Stimulated activated CD4-positive, alpha-beta T cell treated with anti-CD3 and anti-CD28 coated beads, TNF-alpha, amount 100 ng/mL, for 1 hour (primary cell): ENCODE data around the gene P3H3.
A peak's percentile ranks its signal among the peaks of the same experiment; 100 is the strongest.

Source experiments
- DNase-seq, 3 donors: peaks; one replicate each; pipeline ENCODE4 v3.0.0-alpha.2; 2020; ENCODE audit warnings: low read depth in 3 of 3, low spot score in 1 of 3

Gene P3H3

DNA sequence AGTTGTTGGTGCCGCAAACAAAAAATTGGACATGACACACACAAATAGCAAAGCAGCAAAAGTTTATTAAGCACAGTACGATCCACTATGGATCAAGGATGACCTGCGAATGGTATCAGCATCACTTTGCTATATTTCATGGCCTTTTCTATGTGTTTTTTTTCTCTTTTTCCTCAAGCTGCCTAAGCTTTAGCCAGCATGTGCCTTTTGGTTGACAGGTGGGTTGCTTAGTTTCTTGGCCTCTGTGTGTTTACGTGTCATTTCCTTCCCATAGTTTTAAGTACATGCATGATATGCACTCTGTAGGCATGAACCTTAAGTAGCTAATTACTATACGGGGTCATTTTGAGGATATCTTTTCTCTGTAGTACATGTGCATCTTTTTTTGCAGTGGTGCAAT, 29.1 kb upstream of the P3H3 start:
- DNase-seq, result no peak

DNA sequence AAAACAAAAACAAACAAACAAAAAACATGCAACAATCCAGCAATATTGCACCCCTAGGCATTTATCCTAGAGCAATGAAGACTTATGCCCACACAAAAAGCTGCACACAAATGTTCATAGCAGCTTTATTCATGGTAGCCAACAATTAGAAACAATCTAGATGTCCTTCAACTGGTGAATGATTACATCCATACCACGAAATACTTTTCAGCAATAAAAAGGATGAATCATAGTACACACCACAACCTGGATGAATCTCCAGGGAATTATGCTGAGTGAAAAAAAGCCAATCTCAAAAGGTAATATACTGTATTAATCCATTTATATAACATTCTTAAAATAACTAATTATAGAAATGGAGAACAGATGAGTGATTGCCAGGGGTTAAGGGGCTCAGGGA, 21.0 kb upstream of the P3H3 start:
- DNase-seq, result no peak

DNA sequence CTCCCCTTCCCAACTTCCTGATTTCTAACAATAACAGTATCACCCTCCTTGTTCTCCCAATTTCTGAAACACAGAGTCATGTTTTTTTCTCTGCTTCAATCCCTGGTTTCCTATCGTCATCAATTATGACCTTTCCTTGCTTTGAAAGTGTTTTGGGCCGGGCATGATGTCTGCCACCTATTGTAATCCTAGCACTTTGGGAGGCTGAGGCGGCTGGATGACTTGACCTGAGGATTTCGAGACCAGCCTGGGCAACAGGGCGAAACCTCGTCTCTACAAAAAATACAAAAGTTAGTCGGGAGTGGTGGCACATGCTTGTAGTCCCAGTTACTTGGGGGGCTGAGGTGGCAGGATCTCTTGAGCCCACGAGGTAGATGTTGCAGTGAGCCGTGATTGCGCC, 19.2 kb upstream of the P3H3 start:
- DNase-seq, result no peak

DNA sequence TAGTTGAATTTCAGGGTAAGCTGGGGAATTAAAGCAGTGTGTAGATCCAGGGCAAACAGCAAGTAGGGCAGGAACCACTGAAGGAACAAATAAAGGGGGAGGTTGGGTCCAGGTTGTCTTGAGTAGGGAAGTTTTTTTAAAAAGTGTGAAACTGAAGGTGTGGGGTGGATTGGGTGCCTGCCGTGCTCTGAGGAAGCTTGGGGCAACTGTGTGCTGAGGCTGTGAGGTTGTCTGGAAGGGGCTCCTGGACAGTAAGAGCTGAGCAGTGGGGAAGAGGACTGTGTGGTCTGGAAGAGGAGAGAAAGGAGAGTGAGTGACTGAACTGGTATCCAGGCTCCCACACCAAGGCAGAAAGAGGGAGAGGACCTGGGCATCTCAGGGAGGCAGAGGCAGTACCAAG, 17.4 kb upstream of the P3H3 start:
- no peak for DNase-seq

DNA sequence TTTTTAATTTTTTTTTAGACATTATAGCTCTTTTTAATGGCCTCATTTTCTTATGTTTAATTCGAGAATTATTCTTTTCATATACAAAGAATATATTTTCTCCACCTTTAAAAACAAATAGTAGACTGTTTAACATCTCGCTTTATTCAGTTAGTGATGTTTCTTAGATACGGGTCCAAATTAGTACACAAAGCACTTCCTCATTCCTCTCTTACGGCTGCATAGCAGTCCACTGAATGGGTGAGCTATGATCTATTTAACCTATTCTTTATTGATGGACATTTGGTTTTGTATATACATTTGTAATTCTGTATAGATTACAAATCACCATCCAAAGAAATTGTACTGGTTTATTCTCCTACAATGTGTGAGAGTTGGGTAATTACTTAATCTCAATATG, 14.8 kb upstream of the P3H3 start:
- DNase-seq, result no peak

DNA sequence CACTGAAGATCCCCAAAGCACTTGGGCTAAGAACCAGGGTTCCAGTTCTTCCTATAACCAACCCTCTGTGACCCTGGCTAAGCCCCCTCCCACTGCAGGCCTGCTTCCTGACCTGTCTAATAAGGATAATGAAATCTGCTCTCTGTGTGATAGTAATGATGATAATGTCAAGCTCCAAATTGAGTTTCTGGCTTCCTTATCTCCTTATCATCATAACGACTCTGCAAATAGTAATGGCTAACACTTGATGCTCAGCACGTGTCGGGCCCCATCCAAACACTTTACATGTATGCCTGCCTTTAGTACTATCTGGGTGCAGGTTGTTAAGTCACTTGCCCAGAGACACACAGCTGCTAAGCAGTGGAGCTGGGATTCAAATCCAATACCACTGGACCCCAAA, 11.6 kb upstream of the P3H3 start:
- no peak for DNase-seq

DNA sequence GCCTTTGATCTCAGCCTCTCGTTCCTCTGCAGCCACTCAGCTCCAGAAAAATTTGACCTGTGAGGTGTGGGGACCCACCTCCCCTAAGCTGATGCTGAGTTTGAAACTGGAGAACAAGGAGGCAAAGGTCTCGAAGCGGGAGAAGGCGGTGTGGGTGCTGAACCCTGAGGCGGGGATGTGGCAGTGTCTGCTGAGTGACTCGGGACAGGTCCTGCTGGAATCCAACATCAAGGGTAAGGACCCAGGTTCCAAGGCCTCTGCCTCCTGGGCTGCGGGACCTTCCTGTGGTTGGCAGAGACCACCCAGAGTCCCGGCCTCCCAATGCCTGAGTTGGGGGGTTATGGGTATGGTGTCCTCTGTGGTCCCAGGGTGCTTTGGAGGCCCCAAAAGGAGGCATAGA, 11.1 kb upstream of the P3H3 start:
- DNase-seq, result no peak

DNA sequence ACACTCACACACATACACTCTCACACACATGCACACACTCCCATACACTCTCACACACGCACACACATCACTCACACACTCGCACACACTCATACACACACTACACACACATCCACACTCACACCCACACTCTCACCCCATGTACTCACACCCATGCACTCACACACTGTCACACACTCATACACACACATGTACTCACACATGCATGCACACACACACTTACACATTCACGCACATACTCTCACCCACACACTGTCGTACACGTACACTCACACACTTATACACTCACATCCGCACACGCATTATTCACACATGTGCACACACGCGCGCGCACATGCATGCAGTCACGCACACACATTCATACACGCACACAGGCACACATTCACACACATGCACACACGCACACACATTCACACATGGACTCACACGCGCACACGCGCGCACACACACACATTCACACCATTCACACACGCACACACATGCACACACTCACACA, 10.5 kb upstream of the P3H3 start:
- no peak for DNase-seq

DNA sequence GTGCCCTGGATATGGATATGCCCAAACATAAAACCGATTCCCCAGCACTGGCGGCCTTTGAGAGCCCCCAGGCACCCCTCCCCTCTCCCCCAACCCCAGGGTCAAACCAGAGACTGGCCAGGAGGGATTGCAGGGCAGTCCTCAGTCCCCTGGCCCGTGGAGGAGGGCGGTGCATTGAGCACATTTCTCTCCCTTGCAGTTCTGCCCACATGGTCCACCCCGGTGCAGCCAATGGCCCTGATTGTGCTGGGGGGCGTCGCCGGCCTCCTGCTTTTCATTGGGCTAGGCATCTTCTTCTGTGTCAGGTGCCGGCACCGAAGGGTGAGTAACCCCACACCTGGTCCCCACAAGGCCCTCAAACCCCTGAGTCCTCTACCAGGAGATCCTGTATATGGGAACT, 10.0 kb upstream of the P3H3 start:
- DNase-seq, result no peak

DNA sequence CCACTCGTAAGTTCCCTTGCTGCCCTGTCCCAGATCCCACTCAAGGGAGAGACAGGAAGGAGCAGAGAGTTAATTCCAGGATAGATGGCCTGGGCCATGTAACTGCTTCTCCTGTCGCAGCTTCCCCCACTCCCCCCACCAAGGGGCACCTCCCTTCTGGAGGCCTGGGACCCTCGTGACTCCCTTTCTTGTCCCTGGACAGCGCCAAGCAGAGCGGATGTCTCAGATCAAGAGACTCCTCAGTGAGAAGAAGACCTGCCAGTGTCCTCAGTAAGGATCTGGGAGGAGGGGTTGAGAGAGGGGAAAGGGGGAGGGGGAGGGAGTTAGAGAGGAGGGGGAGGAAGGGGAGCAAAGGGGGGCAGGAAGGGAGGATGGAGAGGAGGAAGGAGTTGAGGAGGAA, 9.6 kb upstream of the P3H3 start:
- no peak for DNase-seq

DNA sequence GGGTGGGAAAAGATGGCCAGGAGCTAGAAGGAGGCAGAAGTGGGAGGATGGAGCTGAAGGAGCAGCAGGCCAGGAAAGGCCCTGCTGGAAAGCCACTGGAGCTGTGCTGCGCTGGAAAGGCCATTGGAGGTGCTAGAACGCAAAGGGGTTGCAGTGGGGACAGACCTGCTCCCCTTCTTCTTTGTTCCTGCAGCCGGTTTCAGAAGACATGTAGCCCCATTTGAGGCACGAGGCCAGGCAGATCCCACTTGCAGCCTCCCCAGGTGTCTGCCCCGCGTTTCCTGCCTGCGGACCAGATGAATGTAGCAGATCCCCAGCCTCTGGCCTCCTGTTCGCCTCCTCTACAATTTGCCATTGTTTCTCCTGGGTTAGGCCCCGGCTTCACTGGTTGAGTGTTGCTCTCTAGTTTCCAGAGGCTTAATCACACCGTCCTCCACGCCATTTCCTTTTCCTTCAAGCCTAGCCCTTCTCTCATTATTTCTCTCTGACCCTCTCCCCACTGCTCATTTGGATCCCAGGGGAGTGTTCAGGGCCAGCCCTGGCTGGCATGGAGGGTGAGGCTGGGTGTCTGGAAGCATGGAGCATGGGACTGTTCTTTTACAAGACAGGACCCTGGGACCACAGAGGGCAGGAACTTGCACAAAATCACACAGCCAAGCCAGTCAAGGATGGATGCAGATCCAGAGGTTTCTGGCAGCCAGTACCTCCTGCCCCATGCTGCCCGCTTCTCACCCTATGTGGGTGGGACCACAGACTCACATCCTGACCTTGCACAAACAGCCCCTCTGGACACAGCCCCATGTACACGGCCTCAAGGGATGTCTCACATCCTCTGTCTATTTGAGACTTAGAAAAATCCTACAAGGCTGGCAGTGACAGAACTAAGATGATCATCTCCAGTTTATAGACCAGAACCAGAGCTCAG, 8.8 kb upstream of the P3H3 start:
- DNase-seq, result no peak

DNA sequence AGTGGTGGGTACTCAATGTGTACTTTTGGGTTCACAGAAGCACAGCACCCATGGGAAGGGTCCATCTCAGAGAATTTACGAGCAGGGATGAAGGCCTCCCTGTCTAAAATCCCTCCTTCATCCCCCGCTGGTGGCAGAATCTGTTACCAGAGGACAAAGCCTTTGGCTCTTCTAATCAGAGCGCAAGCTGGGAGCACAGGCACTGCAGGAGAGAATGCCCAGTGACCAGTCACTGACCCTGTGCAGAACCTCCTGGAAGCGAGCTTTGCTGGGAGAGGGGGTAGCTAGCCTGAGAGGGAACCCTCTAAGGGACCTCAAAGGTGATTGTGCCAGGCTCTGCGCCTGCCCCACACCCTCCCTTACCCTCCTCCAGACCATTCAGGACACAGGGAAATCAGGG, 8.0 kb upstream of the P3H3 start:
- DNase-seq, result no peak

DNA sequence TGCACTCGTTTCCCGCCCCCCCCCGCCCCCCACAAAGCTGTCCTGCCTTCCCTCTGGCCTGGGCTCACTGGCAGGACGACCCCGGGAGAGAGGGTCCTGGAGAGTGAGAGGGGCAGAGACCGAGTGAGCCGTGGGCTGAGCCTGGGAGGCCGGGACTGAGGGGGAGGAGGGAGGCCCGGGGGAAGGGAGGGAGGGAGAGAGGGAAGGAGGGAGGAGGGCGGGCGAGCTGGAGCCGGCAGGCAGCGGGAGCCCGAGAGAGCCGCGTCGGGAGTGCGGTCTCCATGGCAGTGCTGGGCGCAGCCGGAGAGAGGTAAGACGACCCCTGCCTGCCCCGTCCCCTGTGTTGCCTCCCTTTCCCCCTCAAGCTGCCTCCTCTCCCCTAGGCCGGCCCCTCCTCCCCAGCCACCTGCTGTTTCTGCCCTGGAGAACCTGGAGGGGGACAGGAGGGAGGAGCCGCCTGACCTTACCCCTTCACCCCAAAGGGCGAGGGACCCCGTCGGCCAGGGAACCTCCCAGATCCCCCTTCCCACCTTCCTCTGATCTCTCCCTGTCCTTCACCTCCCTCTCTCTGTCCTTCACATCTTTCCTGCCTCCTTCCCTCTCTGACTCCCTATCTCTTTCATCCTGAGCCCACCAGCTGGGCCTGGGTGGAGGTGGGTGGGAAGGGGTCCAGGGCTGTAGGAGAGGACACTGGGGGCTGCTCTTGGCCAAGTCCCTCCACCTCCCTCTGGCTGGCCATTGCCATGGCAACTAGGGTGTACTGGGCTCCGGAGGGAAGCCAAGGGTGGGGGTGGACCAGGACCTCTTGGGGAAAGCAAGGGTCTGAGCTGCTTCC, 6.4 kb upstream of the P3H3 start, which contains the start of gene GPR162:
Gene GPR162, plus strand, starts transcription at position 231 of the 835 bp plus-strand sequence. CDS start 2,078 bp downstream, outside the sequence.
- no peak for DNase-seq

DNA sequence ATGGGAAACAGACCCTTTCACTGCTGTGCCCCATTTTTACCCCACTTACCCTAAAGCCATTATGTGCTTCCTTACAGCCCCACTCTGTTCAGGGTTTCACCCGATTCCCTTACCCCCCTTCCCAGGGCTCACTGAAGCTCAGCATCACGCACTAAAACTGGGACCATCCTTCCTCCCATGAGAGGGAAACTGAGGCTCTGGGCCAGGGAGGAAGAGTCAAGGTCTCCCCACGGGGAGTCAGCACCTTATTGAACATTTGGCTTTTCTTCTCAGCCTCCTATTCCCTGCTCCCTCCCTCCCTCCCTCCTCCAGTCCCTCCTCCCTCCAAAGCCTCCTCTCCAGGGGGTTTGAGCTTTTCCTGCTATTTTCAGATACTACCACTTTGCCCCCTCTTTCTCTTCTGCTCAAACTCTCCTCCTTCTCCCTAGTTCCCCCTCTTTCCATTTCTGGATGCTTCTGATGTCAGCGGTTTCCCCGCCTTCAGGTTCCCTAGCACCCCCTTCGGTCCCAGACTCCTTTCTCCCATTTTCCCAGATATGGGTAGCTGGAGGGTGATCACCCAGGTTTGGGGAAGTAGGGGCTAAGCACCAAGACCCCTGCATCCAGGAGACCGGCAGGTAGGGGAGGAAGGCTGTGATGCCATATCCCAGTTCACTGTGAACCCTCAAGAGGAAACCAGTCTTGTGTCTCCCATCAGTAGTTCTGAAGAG, 5.6 kb upstream of the P3H3 start:
- DNase-seq, result no peak

DNA sequence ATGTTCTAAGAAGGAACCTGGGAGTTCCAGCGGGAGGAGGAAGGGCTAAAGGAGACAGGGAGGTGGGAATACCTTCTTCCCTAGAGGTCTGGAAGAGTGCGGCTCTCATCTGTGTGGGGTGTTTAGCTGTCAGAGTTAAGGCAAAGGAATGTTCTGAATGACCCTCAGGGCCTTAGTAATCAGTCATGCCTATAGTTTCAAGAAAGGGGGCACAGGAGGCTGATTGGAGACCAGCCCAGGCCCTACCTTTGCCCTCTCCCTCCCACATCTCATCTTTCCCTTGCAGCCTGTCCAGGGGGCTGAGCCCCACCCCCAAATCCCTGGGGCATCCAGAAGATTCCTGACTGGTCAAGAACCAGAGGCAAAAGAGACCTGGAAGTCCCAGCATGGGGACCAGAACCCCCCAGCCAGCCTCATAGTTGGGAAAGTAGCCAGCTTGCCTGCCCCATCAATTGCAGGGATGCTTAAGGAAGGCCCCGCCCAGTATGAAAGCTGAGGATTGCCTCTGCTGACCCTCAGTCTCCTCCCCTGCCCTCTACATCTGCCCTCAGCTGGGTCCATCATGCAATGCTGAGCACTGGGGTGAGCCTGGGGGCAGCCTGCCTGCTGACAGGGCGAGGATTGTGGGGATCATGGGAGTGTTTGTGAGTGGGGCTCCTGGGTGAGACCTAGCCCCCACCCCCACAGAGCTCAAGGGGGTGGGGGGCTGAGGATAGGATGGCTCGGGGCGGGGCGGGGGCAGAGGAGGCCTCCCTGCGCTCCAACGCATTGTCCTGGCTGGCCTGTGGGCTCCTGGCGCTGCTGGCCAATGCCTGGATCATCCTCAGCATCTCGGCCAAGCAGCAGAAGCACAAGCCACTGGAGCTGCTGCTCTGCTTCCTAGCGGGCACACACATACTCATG, 4.8 kb upstream of the P3H3 start:
- no peak for DNase-seq

DNA sequence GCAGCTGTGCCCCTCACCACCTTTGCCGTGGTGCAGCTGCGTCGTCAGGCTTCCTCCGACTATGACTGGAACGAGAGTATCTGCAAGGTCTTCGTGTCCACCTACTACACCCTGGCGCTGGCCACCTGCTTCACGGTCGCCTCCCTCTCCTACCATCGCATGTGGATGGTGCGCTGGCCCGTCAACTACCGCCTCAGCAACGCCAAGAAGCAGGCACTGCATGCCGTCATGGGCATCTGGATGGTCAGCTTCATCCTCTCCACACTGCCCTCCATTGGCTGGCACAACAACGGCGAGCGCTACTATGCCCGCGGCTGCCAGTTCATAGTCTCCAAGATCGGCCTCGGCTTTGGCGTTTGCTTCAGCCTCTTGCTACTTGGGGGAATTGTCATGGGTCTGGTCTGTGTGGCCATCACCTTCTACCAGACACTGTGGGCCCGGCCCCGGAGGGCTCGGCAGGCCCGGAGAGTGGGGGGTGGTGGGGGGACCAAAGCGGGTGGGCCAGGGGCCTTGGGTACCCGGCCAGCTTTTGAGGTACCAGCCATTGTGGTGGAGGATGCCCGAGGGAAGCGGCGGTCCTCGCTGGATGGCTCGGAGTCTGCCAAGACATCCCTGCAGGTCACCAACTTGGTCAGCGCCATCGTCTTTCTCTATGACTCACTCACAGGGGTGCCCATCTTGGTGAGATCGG, 4.0 kb upstream of the P3H3 start:
- DNase-seq, result no peak

DNA sequence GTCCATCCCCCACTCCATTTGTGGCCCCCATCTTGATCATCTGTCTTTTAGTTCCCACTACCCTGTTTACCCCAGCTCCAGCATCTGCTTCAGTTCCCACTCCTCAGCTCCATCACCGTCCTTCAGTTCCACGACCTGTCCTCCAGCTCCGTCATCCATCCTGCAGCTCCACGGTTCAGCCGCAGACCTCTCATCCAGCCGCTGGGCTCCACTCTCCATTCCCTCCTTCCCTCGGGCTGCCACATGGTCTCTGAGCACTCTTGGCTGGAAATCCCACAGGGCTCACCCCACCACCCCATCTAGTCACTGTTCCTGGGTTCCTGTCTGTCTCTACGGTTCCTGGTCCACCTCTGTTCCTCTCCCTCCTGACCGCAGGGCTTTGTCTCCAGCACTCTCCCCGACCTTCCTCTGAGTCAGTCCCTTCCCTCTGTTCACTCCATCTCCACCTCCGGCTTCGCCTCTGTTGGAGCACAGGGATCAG, 3.3 kb upstream of the P3H3 start:
- DNase-seq, result no peak

DNA sequence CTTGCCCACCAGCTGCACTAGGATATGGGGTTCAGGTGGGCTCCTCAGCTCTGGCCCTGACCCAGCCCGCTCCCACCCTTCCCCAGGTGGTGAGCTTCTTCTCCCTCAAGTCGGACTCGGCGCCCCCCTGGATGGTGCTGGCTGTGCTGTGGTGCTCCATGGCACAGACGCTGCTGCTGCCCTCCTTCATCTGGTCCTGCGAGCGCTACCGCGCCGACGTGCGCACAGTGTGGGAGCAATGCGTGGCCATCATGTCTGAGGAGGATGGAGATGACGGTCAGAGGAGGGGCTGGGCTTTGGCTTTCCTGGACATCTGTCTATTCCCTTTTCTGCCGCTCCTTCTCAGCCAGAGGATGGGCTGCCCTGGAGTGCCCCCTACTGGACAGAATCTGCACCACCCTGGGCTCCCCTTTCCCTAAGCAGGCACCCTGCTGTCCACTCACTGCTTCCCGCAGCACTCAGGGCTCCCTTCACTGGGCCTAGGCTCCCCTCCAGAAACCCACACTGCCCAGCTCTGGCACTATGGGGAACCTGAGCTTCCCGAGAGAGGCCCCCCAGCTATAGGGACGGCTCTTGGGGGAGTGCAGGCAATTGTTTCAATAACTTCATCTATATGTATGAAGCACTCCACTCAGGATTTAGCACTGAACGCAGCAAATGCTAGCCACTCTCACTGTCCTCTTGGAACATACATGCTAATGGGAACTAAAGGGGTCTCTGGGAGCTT, 2.6 kb upstream of the P3H3 start:
- peak; percentile 47 to 81 (median 69) for DNase-seq
